Inferior parietal cortex (tissue), 1 donor: ENCODE results near the gene ZNF697.
"Not testable (repeated sequence)": the region's sequence is repeated elsewhere in the genome, so short reads cannot be mapped to it uniquely, and the experiment has no call there.

Experiments
- DNase-seq: peaks from one replicate; pipeline ENCODE4 v3.0.0-alpha.2; 2016; ENCODE audit errors: extremely low spot score

Gene ZNF697

GRCh38 chr1:119602789-119603188 is 45.3 kb downstream of the ZNF697 start:
- not testable (repeated sequence) for DNase-seq

GRCh38 chr1:119602169-119602568 is 45.9 kb downstream of the ZNF697 start:
- DNase-seq = no peak

GRCh38 chr1:119600976-119601375 is 47.1 kb downstream of the ZNF697 start:
- no peak for DNase-seq

- no peak for DNase-seq
Measured at GRCh38 chr1:119600561-119600960, 47.5 kb downstream of the ZNF697 start.

GRCh38 chr1:119595606-119596005 is 52.5 kb downstream of the ZNF697 start:
- no peak for DNase-seq

- no peak for DNase-seq
Measured at GRCh38 chr1:119595168-119595567, 52.9 kb downstream of the ZNF697 start.

GRCh38 chr1:119594376-119594775 is 53.7 kb downstream of the ZNF697 start:
- DNase-seq = no peak

- no peak for DNase-seq
Measured at GRCh38 chr1:119593805-119594204, 54.3 kb downstream of the ZNF697 start.

GRCh38 chr1:119590393-119590792 is 57.7 kb downstream of the ZNF697 start:
- DNase-seq = no peak

- DNase-seq = no peak
Measured at GRCh38 chr1:119588621-119589020, 59.4 kb downstream of the ZNF697 start.

GRCh38 chr1:119587341-119587740 is 60.7 kb downstream of the ZNF697 start:
- no peak for DNase-seq

- DNase-seq = not testable (repeated sequence)
Measured at GRCh38 chr1:119585801-119586200, 62.3 kb downstream of the ZNF697 start.

- DNase-seq = peak; percentile 74
Measured at GRCh38 chr1:119582801-119583200, 65.3 kb downstream of the ZNF697 start.

- not testable (repeated sequence) for DNase-seq
Measured at GRCh38 chr1:119581076-119581475, 67.0 kb downstream of the ZNF697 start.

- DNase-seq = no peak
Measured at GRCh38 chr1:119573886-119574285, 74.2 kb downstream of the ZNF697 start.

- not testable (repeated sequence) for DNase-seq
Measured at GRCh38 chr1:119569930-119570622, 78.0 kb downstream of the ZNF697 start.
